Nephron progenitor cell (in vitro differentiated cells): ENCODE measurements around the gene WSB2.
A peak's percentile ranks its signal among the peaks of the same experiment; 100 is the strongest.
"Not testable (repeated sequence)": the region's sequence is repeated elsewhere in the genome, so short reads cannot be mapped to it uniquely, and the experiment has no call there.

Source experiments
- DNase-seq: peaks from one replicate; pipeline ENCODE4 v3.0.0; 2021
- H3K27ac Mint-ChIP-seq: 2 replicates; pipeline ENCODE4 v1.8.0; 2021; ENCODE audit warnings: mild to moderate bottlenecking, moderate library complexity, mixed read lengths
- H3K27me3 Mint-ChIP-seq: 2 replicates; pipeline ENCODE4 v1.8.0; 2021; ENCODE audit warnings: mild to moderate bottlenecking, low read depth, mixed read lengths; ENCODE audit not compliant: poor library complexity
- H3K36me3 Mint-ChIP-seq: 2 replicates; pipeline ENCODE4 v1.8.0; 2021; ENCODE audit warnings: low read depth, mixed read lengths
- H3K4me1 Mint-ChIP-seq: 2 replicates; pipeline ENCODE4 v1.8.0; 2021; ENCODE audit warnings: mixed read lengths
- H3K4me3 Mint-ChIP-seq: 2 replicates; pipeline ENCODE4 v1.8.0; 2021; ENCODE audit warnings: mild to moderate bottlenecking, moderate library complexity, mixed read lengths
- H3K9me3 Mint-ChIP-seq: 2 replicates; pipeline ENCODE4 v1.8.0; 2021; ENCODE audit warnings: mild to moderate bottlenecking, moderate library complexity, mixed read lengths
- TF ChIP-seq, protein P1 (sequence below): fragments of 200-600 bp; sonication (generic); IDR thresholded peaks from 2 replicates; pipeline ENCODE4 v1.5.0; 2021; ENCODE audit warnings: antibody characterized with exemption

The WSB2 gene

DNA sequence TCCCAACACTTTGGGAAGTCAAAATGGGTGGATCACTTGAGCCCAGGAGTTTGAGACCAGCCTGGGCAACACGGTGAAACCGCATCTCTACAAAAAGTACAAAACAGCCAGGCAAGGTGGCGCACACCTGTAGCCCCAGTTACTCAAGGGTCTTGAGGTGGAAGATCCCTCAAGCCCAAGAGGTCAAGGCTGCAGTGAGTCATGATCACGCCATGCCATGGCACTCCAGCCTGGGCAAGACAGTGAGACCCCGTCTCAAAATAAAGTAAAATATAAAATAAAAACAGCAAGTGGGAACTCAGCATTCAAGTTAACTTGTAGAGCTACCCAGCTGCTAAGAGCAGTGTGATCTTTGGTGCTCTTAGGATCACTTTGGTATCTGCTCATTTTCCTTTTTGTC, 31.8 kb downstream of the WSB2 start:
- no peak for DNase-seq
- Mint-ChIP-seq H3K36me3 (peaks cover 56% of the 10 kb centered on the region), H3K9me3 (no peaks in the 10 kb centered on the region), H3K4me3 (no peak overlapping the region), H3K4me1 (no peaks in the 10 kb centered on the region), H3K27me3 (no peaks in the 10 kb centered on the region), H3K27ac (no peak overlapping the region)
- TF ChIP-seq, protein P1, sequence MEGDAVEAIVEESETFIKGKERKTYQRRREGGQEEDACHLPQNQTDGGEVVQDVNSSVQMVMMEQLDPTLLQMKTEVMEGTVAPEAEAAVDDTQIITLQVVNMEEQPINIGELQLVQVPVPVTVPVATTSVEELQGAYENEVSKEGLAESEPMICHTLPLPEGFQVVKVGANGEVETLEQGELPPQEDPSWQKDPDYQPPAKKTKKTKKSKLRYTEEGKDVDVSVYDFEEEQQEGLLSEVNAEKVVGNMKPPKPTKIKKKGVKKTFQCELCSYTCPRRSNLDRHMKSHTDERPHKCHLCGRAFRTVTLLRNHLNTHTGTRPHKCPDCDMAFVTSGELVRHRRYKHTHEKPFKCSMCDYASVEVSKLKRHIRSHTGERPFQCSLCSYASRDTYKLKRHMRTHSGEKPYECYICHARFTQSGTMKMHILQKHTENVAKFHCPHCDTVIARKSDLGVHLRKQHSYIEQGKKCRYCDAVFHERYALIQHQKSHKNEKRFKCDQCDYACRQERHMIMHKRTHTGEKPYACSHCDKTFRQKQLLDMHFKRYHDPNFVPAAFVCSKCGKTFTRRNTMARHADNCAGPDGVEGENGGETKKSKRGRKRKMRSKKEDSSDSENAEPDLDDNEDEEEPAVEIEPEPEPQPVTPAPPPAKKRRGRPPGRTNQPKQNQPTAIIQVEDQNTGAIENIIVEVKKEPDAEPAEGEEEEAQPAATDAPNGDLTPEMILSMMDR: no peak

DNA sequence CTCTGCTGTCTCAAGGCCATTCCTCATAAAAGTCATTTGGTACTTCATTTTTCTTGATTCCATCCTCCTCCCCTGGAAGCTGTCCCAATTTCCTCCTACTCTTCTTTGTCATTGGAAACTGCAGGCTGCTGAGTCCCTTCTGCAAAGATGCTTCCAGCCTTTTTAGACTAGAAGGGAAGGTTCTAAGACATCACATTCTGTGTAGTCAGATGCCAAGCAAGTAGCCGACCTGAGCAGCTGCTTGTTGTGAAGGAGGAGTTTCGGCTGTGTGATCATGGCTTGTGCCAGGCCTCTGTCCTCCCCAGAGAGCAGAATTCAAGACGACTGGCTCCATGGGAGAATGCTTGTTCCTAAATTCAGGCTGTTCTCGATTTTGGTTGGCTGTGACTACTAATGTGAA, 35.8 kb downstream of the WSB2 start:
- Mint-ChIP-seq H3K27me3 (no peaks in the 10 kb centered on the region), H3K36me3 (peaks cover 85% of the 10 kb centered on the region), H3K4me1 (peaks cover 31% of the 10 kb centered on the region), H3K4me3 (no peak overlapping the region), H3K27ac (peak overlapping the region; percentile 75), H3K9me3 (no peaks in the 10 kb centered on the region)
- TF ChIP-seq, protein P1: no peak
- no peak for DNase-seq

DNA sequence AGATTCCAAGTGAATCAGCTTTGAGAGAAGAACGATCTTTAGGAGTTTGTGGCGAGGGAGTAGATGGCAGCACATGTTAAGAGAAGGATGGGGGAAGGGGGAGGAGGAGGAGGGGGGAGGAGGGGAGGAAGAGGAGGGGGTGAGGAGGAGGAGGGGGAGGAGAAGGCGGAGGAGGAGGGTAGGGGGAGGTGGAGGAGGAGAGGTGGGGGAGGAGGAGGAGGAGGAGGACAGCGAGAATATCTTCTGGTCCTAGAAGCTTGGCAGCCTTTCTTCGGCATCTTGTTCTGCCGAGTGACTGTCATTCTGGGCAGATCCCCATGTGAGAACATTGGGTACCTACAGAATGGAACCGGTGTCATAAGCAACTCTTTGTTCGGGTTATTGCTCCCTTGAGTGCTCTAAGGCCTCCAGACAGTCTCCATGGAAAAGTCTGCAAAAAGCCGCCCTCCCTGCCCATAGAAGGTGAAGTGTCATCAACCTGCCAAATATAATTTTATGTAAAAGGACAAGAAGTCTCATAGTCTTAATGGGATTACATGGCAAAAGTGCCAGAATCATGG, 37.6 kb downstream of the WSB2 start:
- Mint-ChIP-seq H3K36me3 (peaks cover 83% of the 10 kb centered on the region), H3K27ac (peak overlapping the region; percentile 40), H3K4me1 (peaks cover 42% of the 10 kb centered on the region), H3K4me3 (no peak overlapping the region), H3K27me3 (no peaks in the 10 kb centered on the region), H3K9me3 (no peaks in the 10 kb centered on the region)
- no peak for DNase-seq
- TF ChIP-seq, protein P1: no peak

DNA sequence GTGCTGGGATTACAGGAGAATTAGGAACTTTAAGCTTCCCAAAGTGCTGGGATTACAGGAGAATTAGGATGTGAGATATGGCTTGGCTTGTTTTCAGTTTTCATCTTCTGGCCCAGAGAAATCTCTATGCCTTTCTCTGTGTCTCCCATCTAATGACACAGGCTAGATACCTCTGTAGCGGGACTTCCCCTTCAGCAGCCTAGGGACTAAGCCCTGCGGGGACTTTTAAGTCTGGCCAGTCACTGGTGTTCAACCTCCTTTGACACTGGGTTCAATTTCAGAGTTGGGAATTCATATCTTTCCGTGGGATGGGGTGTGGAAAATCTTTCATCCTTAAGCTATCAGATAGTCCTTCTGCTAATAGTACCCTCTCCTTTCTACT, 38.3 kb downstream of the WSB2 start:
- peaks cover 79% of the 10 kb centered on the region for H3K36me3 Mint-ChIP-seq
- peaks cover 48% of the 10 kb centered on the region for H3K4me1 Mint-ChIP-seq
- peak overlapping the region; percentile 40 for H3K27ac Mint-ChIP-seq
- DNase-seq: no peak
- TF ChIP-seq, protein P1: no peak
- no peak overlapping the region for H3K4me3 Mint-ChIP-seq
- H3K9me3 Mint-ChIP-seq: no peaks in the 10 kb centered on the region
- no peaks in the 10 kb centered on the region for H3K27me3 Mint-ChIP-seq

DNA sequence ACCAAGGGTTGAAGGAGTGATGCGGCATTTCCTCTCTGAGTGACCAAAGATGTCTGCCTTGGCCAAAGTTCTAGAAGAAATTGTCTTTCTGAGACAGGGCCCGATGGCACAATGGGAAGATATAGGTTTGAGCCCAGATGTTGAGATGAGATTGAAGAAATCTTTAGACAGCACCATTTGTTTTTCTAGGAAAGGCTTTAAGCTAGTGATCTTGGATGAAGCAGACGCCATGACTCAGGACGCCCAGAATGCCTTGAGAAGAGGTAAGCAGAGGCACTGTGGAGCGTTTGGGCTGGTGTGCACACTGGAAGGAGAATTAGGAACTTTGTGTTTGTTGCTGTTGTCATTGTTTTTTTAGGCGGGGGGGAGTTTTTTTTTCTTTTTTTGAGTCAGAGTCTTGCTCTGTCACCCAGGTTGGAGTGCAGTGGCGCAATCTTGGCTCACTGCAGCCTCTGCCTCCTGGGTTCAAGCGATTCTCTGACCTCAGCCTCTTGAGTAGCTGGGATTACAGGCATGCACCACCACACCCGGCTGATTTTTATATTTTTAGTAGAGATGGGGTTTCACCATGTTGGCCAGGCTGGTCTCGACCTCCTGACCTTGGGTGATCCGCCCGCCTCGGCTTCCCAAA, 38.8 kb downstream of the WSB2 start:
- DNase-seq, H3K9me3 Mint-ChIP-seq, H3K27me3 Mint-ChIP-seq: not testable (repeated sequence)
- Mint-ChIP-seq H3K4me1 (peaks cover 53% of the 10 kb centered on the region), H3K36me3 (peaks cover 74% of the 10 kb centered on the region), H3K4me3 (peak overlapping the region; percentile 23), H3K27ac (peak overlapping the region; percentile 40)

DNA sequence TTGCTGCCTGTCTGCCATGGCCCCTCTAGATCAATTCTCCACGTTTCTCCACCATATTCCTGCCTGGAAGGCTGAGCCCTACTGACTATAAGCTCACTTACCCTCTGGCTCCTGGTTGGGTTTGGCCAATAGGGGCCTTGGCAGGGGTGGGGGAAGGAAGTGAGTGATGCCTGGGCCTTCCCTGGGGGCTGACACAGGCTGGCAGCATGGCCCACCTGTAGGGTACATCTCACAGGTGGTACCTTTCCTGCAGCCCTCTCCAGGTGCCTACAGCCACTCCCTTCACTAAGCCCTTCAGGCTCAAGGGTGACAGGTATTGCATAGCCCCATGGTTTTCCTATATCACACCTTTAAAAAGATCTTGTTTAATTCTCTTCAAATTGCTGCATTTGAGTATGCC, 40.9 kb downstream of the WSB2 start:
- H3K4me1 Mint-ChIP-seq: peaks cover 71% of the 10 kb centered on the region
- TF ChIP-seq, protein P1: no peak
- H3K36me3 Mint-ChIP-seq: peaks cover 56% of the 10 kb centered on the region
- no peak overlapping the region for H3K4me3 Mint-ChIP-seq
- no peak overlapping the region for H3K27ac Mint-ChIP-seq
- H3K9me3 Mint-ChIP-seq: no peaks in the 10 kb centered on the region
- no peak for DNase-seq
- H3K27me3 Mint-ChIP-seq: peaks cover 4% of the 10 kb centered on the region
